SHP77 treated with DMSO at 0.1 percent for 48 hours (cell line): ENCODE measurements around the gene CELF2.

Experiments used
- DNase-seq: peaks from one replicate; lab custom pipeline; 2025; lab: John Stamatoyannopoulos, UW

Gene CELF2

GRCh38 chr10:11131112-11131639 is 113.5 kb downstream of the CELF2 start:
- no peak for DNase-seq

GRCh38 chr10:11134411-11134810 is 116.7 kb downstream of the CELF2 start:
- no peak for DNase-seq

- DNase-seq: no peak
Measured at GRCh38 chr10:11135709-11136108, 118.0 kb downstream of the CELF2 start.

GRCh38 chr10:11138314-11139033 is 120.8 kb downstream of the CELF2 start:
- DNase-seq: no peak

- no peak for DNase-seq
Measured at GRCh38 chr10:11140963-11141362, 123.3 kb downstream of the CELF2 start.

GRCh38 chr10:11141571-11142091 is 124.0 kb downstream of the CELF2 start:
- no peak for DNase-seq

GRCh38 chr10:11142777-11143176 is 125.1 kb downstream of the CELF2 start:
- DNase-seq: no peak

GRCh38 chr10:11143242-11143641 is 125.6 kb downstream of the CELF2 start:
- DNase-seq: no peak

GRCh38 chr10:11144626-11145494 is 127.2 kb downstream of the CELF2 start:
- DNase-seq: no peak

GRCh38 chr10:11145495-11145855 is 127.8 kb downstream of the CELF2 start:
- no peak for DNase-seq

- DNase-seq: no peak
Measured at GRCh38 chr10:11146402-11147171, 128.9 kb downstream of the CELF2 start.

- DNase-seq: no peak
Measured at GRCh38 chr10:11147722-11148121, 130.1 kb downstream of the CELF2 start.

- DNase-seq: no peak
Measured at GRCh38 chr10:11148142-11149028, 130.7 kb downstream of the CELF2 start.

- no peak for DNase-seq
Measured at GRCh38 chr10:11149807-11150141, 132.1 kb downstream of the CELF2 start.

- DNase-seq: no peak
Measured at GRCh38 chr10:11150231-11150731, 132.6 kb downstream of the CELF2 start.

GRCh38 chr10:11150879-11151415 is 133.3 kb downstream of the CELF2 start:
- DNase-seq: no peak

- no peak for DNase-seq
Measured at GRCh38 chr10:11152801-11153200, 135.1 kb downstream of the CELF2 start.

- no peak for DNase-seq
Measured at GRCh38 chr10:11153245-11153644, 135.6 kb downstream of the CELF2 start.

- no peak for DNase-seq
Measured at GRCh38 chr10:11153766-11154165, 136.1 kb downstream of the CELF2 start.

- no peak for DNase-seq
Measured at GRCh38 chr10:11154333-11154732, 136.7 kb downstream of the CELF2 start.
